ENCODE data around the gene TCEANC. TPM values are rescaled to one million over a fixed set of nuclear protein-coding genes. Genes with fewer than 3 reads are reported as not detected.

TCEANC gene
- total RNA-seq, 4 donors from 2014 or later, result 2.9 to 4.1 (median 3.3) TPM

DNA sequence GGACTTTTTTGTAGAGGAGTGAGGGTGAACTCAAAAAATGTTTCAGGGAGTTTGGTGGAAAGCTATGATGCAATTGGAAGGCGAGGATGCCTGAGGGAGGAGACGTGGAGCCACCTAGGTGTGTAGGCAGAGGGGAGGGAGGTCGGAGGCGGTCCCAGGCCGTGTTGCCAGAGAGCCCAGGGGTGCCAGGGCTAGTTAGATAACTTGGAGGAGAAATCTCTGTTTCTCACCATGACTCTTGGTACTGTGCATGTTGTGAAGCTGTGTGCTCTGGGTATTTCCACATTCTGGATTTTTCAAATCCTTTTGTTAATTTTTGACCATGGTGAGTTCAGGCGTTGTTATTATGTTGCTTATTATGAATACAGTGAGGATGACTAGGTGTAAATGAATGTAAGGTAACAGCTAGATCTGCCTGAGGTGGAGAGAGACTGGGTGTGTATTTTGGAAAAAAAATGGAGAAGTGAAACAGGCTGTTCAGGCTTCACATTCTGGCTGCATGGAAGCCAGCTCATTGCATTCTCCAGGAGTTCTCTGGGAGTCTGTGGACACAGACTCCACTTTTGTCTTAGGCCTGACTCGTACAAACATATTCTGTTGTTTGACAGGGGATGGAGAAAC is 40.5 kb downstream of the TCEANC start:
- ATAC-seq (no peak), DNase-seq (no peak)
- TF ChIP-seq, protein P1, sequence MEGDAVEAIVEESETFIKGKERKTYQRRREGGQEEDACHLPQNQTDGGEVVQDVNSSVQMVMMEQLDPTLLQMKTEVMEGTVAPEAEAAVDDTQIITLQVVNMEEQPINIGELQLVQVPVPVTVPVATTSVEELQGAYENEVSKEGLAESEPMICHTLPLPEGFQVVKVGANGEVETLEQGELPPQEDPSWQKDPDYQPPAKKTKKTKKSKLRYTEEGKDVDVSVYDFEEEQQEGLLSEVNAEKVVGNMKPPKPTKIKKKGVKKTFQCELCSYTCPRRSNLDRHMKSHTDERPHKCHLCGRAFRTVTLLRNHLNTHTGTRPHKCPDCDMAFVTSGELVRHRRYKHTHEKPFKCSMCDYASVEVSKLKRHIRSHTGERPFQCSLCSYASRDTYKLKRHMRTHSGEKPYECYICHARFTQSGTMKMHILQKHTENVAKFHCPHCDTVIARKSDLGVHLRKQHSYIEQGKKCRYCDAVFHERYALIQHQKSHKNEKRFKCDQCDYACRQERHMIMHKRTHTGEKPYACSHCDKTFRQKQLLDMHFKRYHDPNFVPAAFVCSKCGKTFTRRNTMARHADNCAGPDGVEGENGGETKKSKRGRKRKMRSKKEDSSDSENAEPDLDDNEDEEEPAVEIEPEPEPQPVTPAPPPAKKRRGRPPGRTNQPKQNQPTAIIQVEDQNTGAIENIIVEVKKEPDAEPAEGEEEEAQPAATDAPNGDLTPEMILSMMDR (IDR thresholded peaks at IDR 0.05 in 4 of 5, conservative IDR thresholded peaks at IDR 0.05 in 1 of 5), result no peak
- no peak for TF ChIP-seq POLR2A (IDR thresholded peaks at IDR 0.05)
- no peak overlapping the region for H3K4me3 ChIP-seq
- in situ Hi-C loops (cut with MboI; ENCODE audit: low sequenced_read_pairs in 4 of 4) (no loop called here), intact Hi-C loops (cut with DNase I; ENCODE audit: low total_unique reads) (loop anchor here (2.0 kb wide), 1 partner anchor 25 kb away; no protein-coding TSS in a partner anchor)
- H3K36me3 ChIP-seq, result no peaks in the 10 kb centered on the region
- peak overlapping the region; percentile 45 to 78 (median 70) for H3K27ac ChIP-seq
- no peaks in the 10 kb centered on the region for H3K27me3 ChIP-seq
- peaks cover 50 to 51% of the 10 kb centered on the region in 2 donors for H3K4me1 ChIP-seq
- H3K9me3 ChIP-seq, result no peaks in the 10 kb centered on the region

- in situ Hi-C loops (cut with MboI; ENCODE audit: low sequenced_read_pairs in 4 of 4), result no loop called here
Observed at GRCh38 chrX:13694359-13694758, 41.4 kb downstream of the TCEANC start.

GRCh38 chrX:13694983-13695382 is 42.0 kb downstream of the TCEANC start:
- H3K27me3 ChIP-seq, result no peaks in the 10 kb centered on the region
- intact Hi-C loops (cut with DNase I; ENCODE audit: low total_unique reads) (no loop called here), in situ Hi-C loops (cut with MboI; ENCODE audit: low sequenced_read_pairs in 4 of 4) (no loop called here)
- peak overlapping the region; percentile 60 to 78 (median 70) for H3K27ac ChIP-seq
- H3K9me3 ChIP-seq, result no peaks in the 10 kb centered on the region
- TF ChIP-seq, protein P1 (IDR thresholded peaks at IDR 0.05 in 4 of 5, conservative IDR thresholded peaks at IDR 0.05 in 1 of 5), result no peak
- no peak for TF ChIP-seq POLR2A (IDR thresholded peaks at IDR 0.05)
- H3K36me3 ChIP-seq, result no peaks in the 10 kb centered on the region
- DNase-seq (no peak), ATAC-seq (peak; percentile 63 to 78)
- H3K4me3 ChIP-seq, result peak overlapping the region in 2 of 4 donors; percentile 17 to 23
- peaks cover 55 to 64% of the 10 kb centered on the region in 2 donors for H3K4me1 ChIP-seq

More at GRCh38 chrX:13694359-13694758, 41.4 kb downstream of the TCEANC start:
- Histone ChIP-seq H3K4me1 (peaks cover 55 to 59% of the 10 kb centered on the region in 2 donors), H3K36me3 (no peaks in the 10 kb centered on the region), H3K27ac (peak overlapping the region; percentile 60 to 78 (median 70)), H3K4me3 (peak overlapping the region in 1 of 4 donors; percentile 17), H3K27me3 (no peaks in the 10 kb centered on the region), H3K9me3 (no peaks in the 10 kb centered on the region)
- DNase-seq (no peak), ATAC-seq (no peak)
- no peak for TF ChIP-seq POLR2A (IDR thresholded peaks at IDR 0.05)
- TF ChIP-seq, protein P1 (IDR thresholded peaks at IDR 0.05 in 4 of 5, conservative IDR thresholded peaks at IDR 0.05 in 1 of 5), result no peak
- intact Hi-C loops (cut with DNase I; ENCODE audit: low total_unique reads), result no loop called here

- no peaks in the 10 kb centered on the region for H3K27me3 ChIP-seq
- in situ Hi-C loops (cut with MboI; ENCODE audit: low sequenced_read_pairs in 4 of 4) (no loop called here), intact Hi-C loops (cut with DNase I; ENCODE audit: low total_unique reads) (no loop called here)
- H3K4me1 ChIP-seq, result peaks cover 50 to 65% of the 10 kb centered on the region in 2 donors
- no peak for TF ChIP-seq POLR2A (IDR thresholded peaks at IDR 0.05)
- TF ChIP-seq, protein P1 (IDR thresholded peaks at IDR 0.05 in 4 of 5, conservative IDR thresholded peaks at IDR 0.05 in 1 of 5), result no peak
- H3K4me3 ChIP-seq, result no peak overlapping the region
- DNase-seq, result no peak
- H3K27ac ChIP-seq, result peak overlapping the region; percentile 60 to 78 (median 70)
- no peaks in the 10 kb centered on the region for H3K9me3 ChIP-seq
- no peak for ATAC-seq
- no peaks in the 10 kb centered on the region for H3K36me3 ChIP-seq
Observed at GRCh38 chrX:13695601-13696115, 42.7 kb downstream of the TCEANC start.

Measured in gastrocnemius medialis (tissue), 4 donors.